Effector CD8-positive, alpha-beta T cell (primary cell): ENCODE measurements around the gene ETS1.

Experiments used
- DNase-seq: peaks from one replicate; lab custom pipeline; 2025; lab: John Stamatoyannopoulos, UW

The ETS1 gene

GRCh38 chr11:128594226-128594625 lies 6.9 kb upstream of the ETS1 start:
- DNase-seq = no peak

- no peak for DNase-seq
Observed at GRCh38 chr11:128593281-128593680, 5.9 kb upstream of the ETS1 start.

GRCh38 chr11:128592454-128592853 lies 5.1 kb upstream of the ETS1 start:
- no peak for DNase-seq

GRCh38 chr11:128590587-128590986 lies 3.2 kb upstream of the ETS1 start:
- DNase-seq = no peak

GRCh38 chr11:128589998-128590397 lies 2.6 kb upstream of the ETS1 start:
- no peak for DNase-seq

GRCh38 chr11:128588093-128588492 lies 735 bp upstream of the ETS1 start:
- no peak for DNase-seq

- DNase-seq = no peak
Observed at GRCh38 chr11:128586689-128587088, 669 bp downstream of the ETS1 start.

- no peak for DNase-seq
Observed at GRCh38 chr11:128585498-128586238, 1.7 kb downstream of the ETS1 start.

- no peak for DNase-seq
Observed at GRCh38 chr11:128584253-128584652, 3.1 kb downstream of the ETS1 start.

GRCh38 chr11:128582496-128583366 lies 4.6 kb downstream of the ETS1 start:
- DNase-seq = no peak

GRCh38 chr11:128581561-128582272 lies 5.6 kb downstream of the ETS1 start:
- DNase-seq = no peak

GRCh38 chr11:128580612-128581011 lies 6.7 kb downstream of the ETS1 start:
- DNase-seq = no peak

- no peak for DNase-seq
Observed at GRCh38 chr11:128579798-128580504, 7.4 kb downstream of the ETS1 start.

GRCh38 chr11:128576555-128576954 lies 10.8 kb downstream of the ETS1 start:
- DNase-seq = no peak

GRCh38 chr11:128575961-128576350 lies 11.4 kb downstream of the ETS1 start:
- no peak for DNase-seq

GRCh38 chr11:128575174-128575960 lies 12.0 kb downstream of the ETS1 start:
- DNase-seq = no peak

GRCh38 chr11:128574576-128575011 lies 12.8 kb downstream of the ETS1 start:
- DNase-seq = no peak

GRCh38 chr11:128573638-128574037 lies 13.7 kb downstream of the ETS1 start:
- no peak for DNase-seq

- DNase-seq = no peak
Observed at GRCh38 chr11:128572965-128573364, 14.4 kb downstream of the ETS1 start.

- DNase-seq = no peak
Observed at GRCh38 chr11:128570632-128571031, 16.7 kb downstream of the ETS1 start.

- DNase-seq = no peak
Observed at GRCh38 chr11:128569291-128569690, 18.1 kb downstream of the ETS1 start.
